Measurements from ENCODE around the gene FGR. TPM values are rescaled to one million over a fixed set of nuclear protein-coding genes. Genes with fewer than 3 reads are reported as not detected.

FGR gene
- total and polyA plus RNA-seq, 2 experiments from 2014 or later: 0.18 TPM; not detected in 1

DNA sequence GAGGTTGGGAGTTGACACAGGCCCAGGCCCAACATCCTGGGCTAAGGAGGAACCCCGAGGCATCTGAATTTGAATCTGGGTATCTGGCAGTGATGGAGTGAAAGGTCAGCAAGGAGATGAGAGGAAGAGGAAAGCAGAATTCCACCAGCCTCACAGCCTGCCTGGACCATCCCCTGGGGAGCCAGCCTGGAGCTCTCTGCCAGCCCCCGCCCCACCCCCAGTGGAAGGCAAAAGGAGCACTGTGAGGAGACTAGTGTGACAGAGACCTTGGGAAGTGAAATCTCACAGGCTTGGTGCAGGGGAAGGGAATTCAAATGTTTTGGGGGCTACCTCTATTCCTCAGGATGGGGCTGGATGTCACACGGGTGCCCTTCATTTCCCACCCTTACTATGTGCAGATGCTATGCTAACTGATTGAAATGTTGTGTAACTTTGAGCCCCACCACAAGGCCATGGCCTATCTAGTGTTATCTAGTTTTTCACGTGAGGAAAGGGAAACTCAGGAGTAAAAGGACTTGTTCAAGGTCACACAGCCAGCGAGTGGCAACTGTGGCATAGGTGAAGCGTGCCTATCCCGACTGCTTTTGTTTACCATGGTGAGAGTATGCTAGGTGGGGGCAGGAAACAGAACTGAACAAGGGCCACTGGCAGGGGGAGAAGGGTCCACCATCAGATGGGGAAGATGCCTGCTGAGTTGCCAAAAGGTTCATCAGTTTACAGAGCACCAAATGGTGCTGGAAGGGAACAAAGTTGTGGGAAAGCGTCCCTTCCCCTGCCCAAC lies 60.8 kb downstream of the FGR start:
- H3K36me3 ChIP-seq: no peaks in the 10 kb centered on the region
- TF ChIP-seq, protein P1, sequence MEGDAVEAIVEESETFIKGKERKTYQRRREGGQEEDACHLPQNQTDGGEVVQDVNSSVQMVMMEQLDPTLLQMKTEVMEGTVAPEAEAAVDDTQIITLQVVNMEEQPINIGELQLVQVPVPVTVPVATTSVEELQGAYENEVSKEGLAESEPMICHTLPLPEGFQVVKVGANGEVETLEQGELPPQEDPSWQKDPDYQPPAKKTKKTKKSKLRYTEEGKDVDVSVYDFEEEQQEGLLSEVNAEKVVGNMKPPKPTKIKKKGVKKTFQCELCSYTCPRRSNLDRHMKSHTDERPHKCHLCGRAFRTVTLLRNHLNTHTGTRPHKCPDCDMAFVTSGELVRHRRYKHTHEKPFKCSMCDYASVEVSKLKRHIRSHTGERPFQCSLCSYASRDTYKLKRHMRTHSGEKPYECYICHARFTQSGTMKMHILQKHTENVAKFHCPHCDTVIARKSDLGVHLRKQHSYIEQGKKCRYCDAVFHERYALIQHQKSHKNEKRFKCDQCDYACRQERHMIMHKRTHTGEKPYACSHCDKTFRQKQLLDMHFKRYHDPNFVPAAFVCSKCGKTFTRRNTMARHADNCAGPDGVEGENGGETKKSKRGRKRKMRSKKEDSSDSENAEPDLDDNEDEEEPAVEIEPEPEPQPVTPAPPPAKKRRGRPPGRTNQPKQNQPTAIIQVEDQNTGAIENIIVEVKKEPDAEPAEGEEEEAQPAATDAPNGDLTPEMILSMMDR (IDR thresholded peaks at IDR 0.05; ENCODE audit: low read depth, low read length): no peak
- H3K27ac ChIP-seq: peak overlapping the region; percentile 95
- no peaks in the 10 kb centered on the region for H3K27me3 ChIP-seq
- DNase-seq (ENCODE audit: low read depth in 1 of 2, low spot score in 1 of 2): no peak
- H3K4me1 ChIP-seq (ENCODE audit: low read depth): peaks cover 82% of the 10 kb centered on the region
- H3K9me3 ChIP-seq (ENCODE audit: low read depth): no peaks in the 10 kb centered on the region
- H3K4me3 ChIP-seq: peak overlapping the region; percentile 28

DNA sequence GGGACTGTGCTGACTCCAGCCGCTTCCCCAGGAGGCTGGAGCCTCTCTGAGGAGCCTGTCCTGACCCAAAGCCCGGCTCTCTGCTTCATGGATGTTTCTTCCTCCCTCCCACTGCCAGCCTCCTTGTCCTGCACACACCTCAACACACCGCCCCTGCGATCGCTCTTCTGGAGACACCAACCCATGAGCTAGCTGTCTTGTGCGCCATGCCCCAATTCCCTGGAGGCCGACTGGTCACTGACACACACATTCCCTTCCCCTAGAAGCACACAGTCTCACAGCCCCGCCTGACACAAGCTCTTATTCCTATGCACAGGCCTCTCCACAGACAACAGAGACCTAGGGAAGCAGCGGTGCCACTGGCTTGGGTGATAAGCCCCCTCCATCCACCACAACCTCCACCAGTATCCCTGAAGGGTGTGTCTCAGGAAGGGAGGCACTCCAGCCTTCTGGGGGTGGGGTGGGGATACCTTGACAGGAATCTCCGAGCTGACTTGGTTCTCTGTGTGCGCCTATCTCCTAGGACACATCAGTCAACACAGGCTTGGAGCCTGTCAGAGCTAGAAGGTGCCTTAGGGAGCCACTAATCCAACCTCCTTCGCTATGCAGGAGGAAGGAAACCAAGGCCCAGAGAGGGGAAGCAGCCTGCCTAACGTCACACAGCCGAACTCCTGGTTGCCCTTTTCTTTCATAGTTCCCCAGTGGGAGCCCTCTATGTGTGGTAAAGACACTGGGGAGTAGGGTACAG lies 62.1 kb downstream of the FGR start:
- Histone ChIP-seq H3K27ac (peak overlapping the region; percentile 95), H3K27me3 (no peaks in the 10 kb centered on the region), H3K36me3 (no peaks in the 10 kb centered on the region), H3K9me3 (ENCODE audit: low read depth) (no peaks in the 10 kb centered on the region), H3K4me3 (no peak overlapping the region), H3K4me1 (ENCODE audit: low read depth) (peaks cover 87% of the 10 kb centered on the region)
- TF ChIP-seq, protein P1 (IDR thresholded peaks at IDR 0.05; ENCODE audit: low read depth, low read length): no peak
- DNase-seq (ENCODE audit: low read depth in 1 of 2, low spot score in 1 of 2): peak in 1 of 2 donors; percentile 54

DNA sequence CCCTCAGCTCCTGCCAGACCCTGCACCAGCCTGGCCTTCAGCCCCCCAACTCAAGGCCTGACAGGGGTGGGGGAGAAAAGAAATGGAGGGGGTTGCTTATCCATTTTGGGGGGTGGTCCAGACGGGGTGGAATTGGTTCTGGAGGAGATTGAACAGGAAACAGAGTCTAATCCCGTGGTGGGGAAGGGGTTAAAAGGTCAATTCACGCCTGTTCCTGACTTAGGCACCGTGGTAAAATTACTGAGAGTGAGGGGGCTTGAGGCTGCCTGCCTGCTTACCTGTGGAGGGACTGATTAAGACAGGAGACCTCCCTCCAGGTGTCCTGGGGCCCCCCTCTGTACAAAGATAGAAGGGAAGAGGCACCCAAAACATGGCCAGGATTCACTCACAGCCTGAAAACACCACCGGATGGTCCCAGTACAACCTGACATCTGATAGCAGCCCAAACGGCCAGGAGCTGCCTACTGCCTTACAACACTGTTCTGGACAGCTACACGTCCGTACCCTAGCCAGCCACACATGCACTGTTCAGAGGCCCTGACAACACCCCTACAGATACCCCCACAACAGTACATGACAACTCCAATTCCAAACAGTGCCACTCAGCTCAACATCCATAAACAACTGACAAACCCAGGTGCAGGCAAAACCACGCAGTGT lies 62.8 kb downstream of the FGR start:
- H3K4me1 ChIP-seq (ENCODE audit: low read depth): peaks cover 86% of the 10 kb centered on the region
- H3K9me3 ChIP-seq (ENCODE audit: low read depth): no peaks in the 10 kb centered on the region
- no peaks in the 10 kb centered on the region for H3K27me3 ChIP-seq
- H3K27ac ChIP-seq: peak overlapping the region; percentile 95
- no peaks in the 10 kb centered on the region for H3K36me3 ChIP-seq
- TF ChIP-seq, protein P1 (IDR thresholded peaks at IDR 0.05; ENCODE audit: low read depth, low read length): no peak
- H3K4me3 ChIP-seq: peak overlapping the region; percentile 16
- DNase-seq (ENCODE audit: low read depth in 1 of 2, low spot score in 1 of 2): no peak

DNA sequence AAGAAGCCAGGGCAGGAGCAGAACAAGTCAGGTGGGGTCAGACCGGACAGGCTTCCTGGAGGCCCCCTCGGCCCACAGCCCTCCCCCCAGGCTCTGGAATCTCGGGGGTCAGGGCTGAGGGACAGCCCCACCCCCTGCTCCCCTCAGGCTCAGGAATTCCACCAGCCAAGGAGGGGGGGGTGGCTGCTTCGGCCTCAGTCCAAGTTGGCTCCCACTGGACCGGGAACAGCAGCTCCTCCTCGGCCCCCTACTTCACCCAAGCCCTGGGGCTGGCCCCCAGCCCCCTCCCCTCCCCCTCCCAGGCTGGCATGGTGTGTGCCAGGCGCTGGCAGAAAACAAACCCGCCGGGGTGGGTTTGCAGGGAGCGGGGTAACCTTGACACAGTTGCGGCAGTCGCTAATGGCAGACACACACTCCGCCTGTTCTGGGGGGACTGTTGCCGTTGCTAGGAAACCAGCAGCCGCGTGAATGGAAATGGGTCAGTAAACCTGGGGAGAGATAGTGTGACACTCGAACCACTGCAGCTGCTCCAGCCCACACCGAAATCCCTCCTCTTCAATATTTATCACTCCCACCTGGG lies 63.5 kb downstream of the FGR start:
- H3K4me1 ChIP-seq (ENCODE audit: low read depth): peaks cover 87% of the 10 kb centered on the region
- H3K4me3 ChIP-seq: peak overlapping the region; percentile 16
- peak overlapping the region; percentile 95 for H3K27ac ChIP-seq
- H3K27me3 ChIP-seq: no peaks in the 10 kb centered on the region
- TF ChIP-seq, protein P1 (IDR thresholded peaks at IDR 0.05; ENCODE audit: low read depth, low read length): no peak
- H3K36me3 ChIP-seq: no peaks in the 10 kb centered on the region
- no peak for DNase-seq (ENCODE audit: low read depth in 1 of 2, low spot score in 1 of 2)
- H3K9me3 ChIP-seq (ENCODE audit: low read depth): no peaks in the 10 kb centered on the region

DNA sequence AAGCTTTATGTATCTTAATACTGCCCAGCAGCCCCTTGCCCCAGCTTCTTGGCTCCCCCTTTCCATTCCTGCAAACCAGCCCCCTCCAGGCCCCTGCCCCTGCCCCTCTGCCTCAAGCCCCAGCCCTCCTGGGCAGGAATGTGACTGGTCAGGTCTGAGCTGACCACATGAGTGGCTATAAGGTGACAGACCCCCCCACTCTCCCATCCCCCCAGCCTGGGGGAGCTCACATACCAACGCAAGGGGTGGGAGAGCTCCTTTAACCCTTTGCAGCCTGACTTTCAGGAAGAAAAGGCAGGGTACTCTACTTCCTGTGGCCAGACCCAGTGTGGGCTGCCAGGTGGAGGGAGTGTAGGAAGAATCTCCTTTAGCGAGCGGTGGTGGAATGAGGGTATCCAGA lies 64.2 kb downstream of the FGR start:
- Histone ChIP-seq H3K27me3 (no peaks in the 10 kb centered on the region), H3K9me3 (ENCODE audit: low read depth) (no peaks in the 10 kb centered on the region), H3K4me1 (ENCODE audit: low read depth) (peaks cover 88% of the 10 kb centered on the region), H3K4me3 (peak overlapping the region; percentile 16), H3K36me3 (no peaks in the 10 kb centered on the region), H3K27ac (peak overlapping the region; percentile 95)
- peak in 1 of 2 donors; percentile 80 for DNase-seq (ENCODE audit: low read depth in 1 of 2, low spot score in 1 of 2)
- TF ChIP-seq, protein P1 (IDR thresholded peaks at IDR 0.05; ENCODE audit: low read depth, low read length): no peak

All from cardiac muscle cell (in vitro differentiated cells and primary cell).